ENCODE measurements around the gene DPM2. TPM values are rescaled to one million over a fixed set of nuclear protein-coding genes. Genes with fewer than 3 reads are reported as not detected.

The DPM2 gene
- 10 to 100 TPM; 23.3 to 39.9 TPM for total RNA-seq

GRCh38 chr9:127937388-127938297 lies at the start of gene DPM2:
Gene DPM2 (minus strand): TSS chr9:127937854. CDS start chr9:127937820, 34 bp downstream.
- H3K27ac ChIP-seq, result peak within 1 kb of the TSS in 3 of 4 donors; percentile 3 to 49 (median 40)
- H3K27me3 ChIP-seq, result no peaks in the 10 kb centered on the region
- WGBS, 2 donors, result 5 to 23% methylated on average over 25 to 60 of the region's 60 CpGs
- peak; percentile 81 for ATAC-seq
- DNase-seq, result peak; percentile 71 to 78 (median 76)
- H3K9me3 ChIP-seq, result no peaks in the 10 kb centered on the region
- intact Hi-C loops (cut with DNase I), result no loop called here
- peak within 1 kb of the TSS; percentile 48 to 68 for H3K4me3 ChIP-seq
- H3K4me1 ChIP-seq, result peaks cover 31% of the 10 kb centered on the region
- TF ChIP-seq POLR2A (IDR thresholded peaks at IDR 0.05), result peak; percentile 37 to 81 (median 79)
- no peak for TF ChIP-seq CTCF (IDR thresholded peaks at IDR 0.05)
- H3K36me3 ChIP-seq (replicated peaks in 1 of 2; ENCODE audit: insufficient read depth in 1 of 2, low read depth in 2 of 2), result no peaks in the 10 kb centered on the region

DNA sequence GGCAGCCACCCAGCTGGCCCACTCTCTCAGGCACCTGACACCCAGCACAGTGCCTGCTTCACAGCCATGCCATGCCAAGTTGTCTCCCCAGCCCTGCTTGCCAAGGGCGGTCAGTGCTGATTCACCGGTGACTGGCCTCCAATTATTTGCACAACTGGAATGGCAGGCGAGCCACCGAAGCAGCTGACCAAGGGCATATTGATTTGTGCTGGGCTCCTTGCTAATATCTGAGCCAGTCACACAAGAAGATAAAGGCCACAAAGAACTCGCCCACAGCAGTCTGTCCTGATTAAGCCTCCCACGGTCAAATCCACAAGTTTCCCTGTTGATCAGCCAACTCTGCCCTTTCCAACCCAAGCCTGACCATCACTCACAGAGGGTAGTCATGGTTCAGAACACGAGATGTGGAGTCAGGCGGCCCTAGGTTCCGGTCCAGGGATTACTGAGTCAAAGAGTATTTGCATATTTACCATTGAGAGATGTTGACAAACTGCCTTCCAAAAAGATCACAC lies 49.5 kb upstream of the DPM2 start:
- Histone ChIP-seq H3K4me1 (peaks cover 62% of the 10 kb centered on the region), H3K36me3 (replicated peaks in 1 of 2; ENCODE audit: insufficient read depth in 1 of 2, low read depth in 2 of 2) (no peaks in the 10 kb centered on the region), H3K4me3 (no peak overlapping the region), H3K27ac (peak overlapping the region; percentile 80 to 92 (median 88)), H3K27me3 (no peaks in the 10 kb centered on the region), H3K9me3 (no peaks in the 10 kb centered on the region)
- intact Hi-C loops (cut with DNase I), result no loop called here
- 16 to 24% methylated on average over 9 of the region's 9 CpGs for WGBS, 2 donors
- peak; percentile 94 to 98 (median 98) for DNase-seq
- TF ChIP-seq POLR2A (IDR thresholded peaks at IDR 0.05) (peak in 1 of 3 donors; percentile 60), CTCF (IDR thresholded peaks at IDR 0.05) (no peak)
- ATAC-seq, result peak; percentile 89

DNA sequence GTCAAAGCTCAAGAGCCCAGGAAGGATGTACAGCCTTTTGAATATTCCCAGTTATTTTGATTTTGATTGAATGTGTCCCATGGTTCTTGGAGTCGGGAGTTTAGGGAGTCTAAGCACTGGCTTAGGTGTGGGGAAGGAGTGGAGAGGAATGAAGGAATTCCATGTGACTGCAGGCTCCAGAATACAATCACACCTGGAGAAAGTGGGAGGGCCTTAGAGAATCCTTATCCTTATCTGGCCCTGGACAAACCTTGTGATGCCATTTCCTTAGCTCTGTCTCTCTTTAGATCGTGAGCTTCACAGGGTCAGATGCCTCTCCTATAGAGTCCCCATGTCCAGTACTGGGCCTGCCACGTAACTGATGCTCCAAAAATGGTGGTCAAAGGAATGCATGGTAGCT lies 47.4 kb upstream of the DPM2 start:
- Histone ChIP-seq H3K4me3 (no peak overlapping the region), H3K9me3 (no peaks in the 10 kb centered on the region), H3K27ac (no peak overlapping the region), H3K4me1 (peaks cover 50% of the 10 kb centered on the region), H3K36me3 (replicated peaks in 1 of 2; ENCODE audit: insufficient read depth in 1 of 2, low read depth in 2 of 2) (no peaks in the 10 kb centered on the region), H3K27me3 (no peaks in the 10 kb centered on the region)
- DNase-seq (no peak), ATAC-seq (no peak)
- WGBS, 2 donors, result 64 to 77% methylated on average over 3 of the region's 3 CpGs
- intact Hi-C loops (cut with DNase I), result no loop called here
- TF ChIP-seq POLR2A (IDR thresholded peaks at IDR 0.05), result no peak
- TF ChIP-seq CTCF (IDR thresholded peaks at IDR 0.05), result no peak

- Histone ChIP-seq H3K27me3 (no peaks in the 10 kb centered on the region), H3K4me1 (peaks cover 47% of the 10 kb centered on the region), H3K9me3 (no peaks in the 10 kb centered on the region), H3K36me3 (replicated peaks in 1 of 2; ENCODE audit: insufficient read depth in 1 of 2, low read depth in 2 of 2) (no peaks in the 10 kb centered on the region), H3K27ac (no peak overlapping the region), H3K4me3 (no peak overlapping the region)
- intact Hi-C loops (cut with DNase I), result no loop called here
- no peak for DNase-seq
- WGBS, 2 donors, result 90 to 93% methylated on average over 9 of the region's 9 CpGs
- no peak for TF ChIP-seq CTCF (IDR thresholded peaks at IDR 0.05)
- TF ChIP-seq POLR2A (IDR thresholded peaks at IDR 0.05), result no peak
- ATAC-seq, result no peak
These were observed 46.2 kb upstream of the DPM2 start for GRCh38 chr9:127983847-127984289.

All from body of pancreas (tissue), 4 donors.